Muscle of leg (tissue), 11 donors: Measurements from ENCODE around the gene RNF130. TPM values are rescaled to one million over a fixed set of nuclear protein-coding genes. Genes with fewer than 3 reads are reported as not detected.

Experiments used
- DNase-seq: peaks from one replicate; pipeline ENCODE4 v3.0.0; 2013
- H3K27ac ChIP-seq: one replicate; pipeline ENCODE4 v1.5.1; 2013; ENCODE audit warnings: mild to moderate bottlenecking, low read length, control low read depth
- H3K27me3 ChIP-seq: one replicate; pipeline ENCODE4 v1.6.1; 2013; ENCODE audit warnings: low read length; ENCODE audit not compliant: control insufficient read depth, insufficient read depth
- H3K36me3 ChIP-seq: one replicate; pipeline ENCODE4 v1.6.1; 2013; ENCODE audit warnings: low read length; ENCODE audit not compliant: control insufficient read depth, insufficient read depth
- H3K4me1 ChIP-seq: one replicate; pipeline ENCODE4 v1.6.1; 2013; ENCODE audit warnings: low read length; ENCODE audit not compliant: control insufficient read depth, insufficient read depth
- H3K4me3 ChIP-seq: one replicate; pipeline ENCODE4 v1.5.1; 2013; ENCODE audit warnings: low read length, control low read depth
- H3K9me3 ChIP-seq: replicated peaks from 2 replicates; pipeline ENCODE4 v1.6.1; 2013; ENCODE audit warnings: low read depth, low read length; ENCODE audit not compliant: control insufficient read depth
- WGBS: methylation state at CpG from one replicate; pipeline ENCODE4 v1.1.5; 2013; ENCODE audit warnings: missing lambda C conversion rate; ENCODE audit not compliant: insufficient coverage; 5-methylcytosine and 5-hydroxymethylcytosine counted together
- polyA plus RNA-seq, 8 donors: library from polyadenylated mRNA; unstranded; fragments of 120-200 nt; gene quantifications; one replicate each; pipeline versions ENCODE4 v1.2.1 to v1.2.3, GENCODE V29; 2013; ENCODE audit warnings: inconsistent platforms in 1 of 8, low replicate concordance in 1 of 8; ENCODE audit not compliant: insufficient read length in 8 of 8, insufficient read depth in 1 of 8
- total RNA-seq: library from RNA; stranded (reverse); fragments of 120-200 nt; gene quantifications from one replicate; pipeline ENCODE4 v1.2.4, GENCODE V29; 2013

Gene RNF130
- total and polyA plus RNA-seq, 9 donors = 34.4 to 45.3 (median 37.0) TPM

GRCh38 chr5:180116077-180116999 is 44.8 kb upstream of the RNF130 start:
- H3K4me1 ChIP-seq = no peaks in the 10 kb centered on the region

GRCh38 chr5:180115326-180116076 is 43.9 kb upstream of the RNF130 start:
- no peak for DNase-seq
- no peaks in the 10 kb centered on the region for H3K36me3 ChIP-seq
- no peaks in the 10 kb centered on the region for H3K9me3 ChIP-seq
- no peak overlapping the region for H3K27ac ChIP-seq
- no peaks in the 10 kb centered on the region for H3K4me1 ChIP-seq
- WGBS = 53% methylated on average over 6 of the region's 14 CpGs
- H3K4me3 ChIP-seq = no peak overlapping the region
- no peaks in the 10 kb centered on the region for H3K27me3 ChIP-seq

More at GRCh38 chr5:180116077-180116999, 44.8 kb upstream of the RNF130 start:
- no peak overlapping the region for H3K4me3 ChIP-seq
- H3K27me3 ChIP-seq = no peaks in the 10 kb centered on the region
- WGBS = 52% methylated on average over 19 of the region's 31 CpGs
- H3K36me3 ChIP-seq = no peaks in the 10 kb centered on the region
- no peak for DNase-seq
- H3K9me3 ChIP-seq = no peaks in the 10 kb centered on the region
- H3K27ac ChIP-seq = no peak overlapping the region

- no peaks in the 10 kb centered on the region for H3K9me3 ChIP-seq
- no peaks in the 10 kb centered on the region for H3K36me3 ChIP-seq
- H3K27ac ChIP-seq = no peak overlapping the region
- 88% methylated on average over 20 of the region's 23 CpGs for WGBS
- no peak for DNase-seq
- H3K4me1 ChIP-seq = no peaks in the 10 kb centered on the region
- H3K4me3 ChIP-seq = no peak overlapping the region
- no peaks in the 10 kb centered on the region for H3K27me3 ChIP-seq
Observed at GRCh38 chr5:180114304-180115003, 42.9 kb upstream of the RNF130 start.

- Histone ChIP-seq H3K4me3 (no peak overlapping the region), H3K27me3 (no peaks in the 10 kb centered on the region), H3K4me1 (no peaks in the 10 kb centered on the region), H3K27ac (no peak overlapping the region), H3K36me3 (no peaks in the 10 kb centered on the region), H3K9me3 (no peaks in the 10 kb centered on the region)
- DNase-seq = no peak
- 88% methylated on average over 23 of the region's 23 CpGs for WGBS
Observed at GRCh38 chr5:180113660-180114303, 42.2 kb upstream of the RNF130 start.

DNA sequence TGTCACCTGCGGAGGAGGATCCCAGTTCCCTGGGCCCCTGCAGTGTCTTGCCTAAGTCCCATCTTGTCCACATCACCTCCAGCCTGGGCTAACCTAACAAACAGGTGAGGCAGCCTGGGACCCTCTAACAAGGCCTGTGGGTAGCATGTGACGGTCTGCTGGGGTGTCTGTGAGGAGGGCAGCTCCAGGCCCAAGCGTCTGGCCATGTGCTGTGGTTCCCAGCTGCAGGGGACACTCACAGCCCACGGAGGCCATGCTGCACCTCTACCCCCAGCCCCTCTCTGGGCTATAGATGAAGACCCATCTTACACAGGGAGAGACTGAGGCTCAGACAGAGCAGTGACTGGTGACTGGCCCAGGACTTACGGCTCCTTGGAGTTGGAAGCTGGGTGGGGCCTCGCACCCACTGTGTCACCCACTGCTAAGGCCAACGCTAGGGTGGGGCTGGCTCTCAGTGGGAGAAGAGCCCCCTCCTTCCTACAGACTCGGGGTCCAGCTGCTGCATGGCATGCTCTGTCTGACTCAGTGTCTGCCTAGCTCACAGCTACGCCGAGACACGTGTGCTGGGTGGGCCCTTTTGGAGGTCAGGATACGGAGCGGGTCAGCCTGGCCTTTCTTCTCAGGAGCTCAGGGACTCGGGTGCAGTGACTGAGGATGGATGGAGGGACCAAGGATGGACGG is 40.8 kb upstream of the RNF130 start:
- H3K4me1 ChIP-seq = no peaks in the 10 kb centered on the region
- WGBS = 82% methylated on average over 11 of the region's 15 CpGs
- H3K36me3 ChIP-seq = no peaks in the 10 kb centered on the region
- no peak for DNase-seq
- peaks cover 8% of the 10 kb centered on the region for H3K9me3 ChIP-seq
- no peak overlapping the region for H3K4me3 ChIP-seq
- no peak overlapping the region for H3K27ac ChIP-seq
- H3K27me3 ChIP-seq = no peaks in the 10 kb centered on the region

GRCh38 chr5:180111273-180112002 is 39.9 kb upstream of the RNF130 start:
- Histone ChIP-seq H3K27ac (no peak overlapping the region), H3K27me3 (no peaks in the 10 kb centered on the region), H3K4me1 (no peaks in the 10 kb centered on the region), H3K36me3 (no peaks in the 10 kb centered on the region), H3K4me3 (no peak overlapping the region), H3K9me3 (peaks cover 15% of the 10 kb centered on the region)
- DNase-seq = no peak
- no CpG with 5 or more reads among the region's 7 CpGs for WGBS

GRCh38 chr5:180109920-180110319 is 38.4 kb upstream of the RNF130 start:
- peaks cover 18% of the 10 kb centered on the region for H3K9me3 ChIP-seq
- no peak overlapping the region for H3K27ac ChIP-seq
- no peak for DNase-seq
- no peaks in the 10 kb centered on the region for H3K27me3 ChIP-seq
- H3K36me3 ChIP-seq = no peaks in the 10 kb centered on the region
- 56% methylated on average over 2 of the region's 9 CpGs for WGBS
- no peaks in the 10 kb centered on the region for H3K4me1 ChIP-seq
- H3K4me3 ChIP-seq = no peak overlapping the region

DNA sequence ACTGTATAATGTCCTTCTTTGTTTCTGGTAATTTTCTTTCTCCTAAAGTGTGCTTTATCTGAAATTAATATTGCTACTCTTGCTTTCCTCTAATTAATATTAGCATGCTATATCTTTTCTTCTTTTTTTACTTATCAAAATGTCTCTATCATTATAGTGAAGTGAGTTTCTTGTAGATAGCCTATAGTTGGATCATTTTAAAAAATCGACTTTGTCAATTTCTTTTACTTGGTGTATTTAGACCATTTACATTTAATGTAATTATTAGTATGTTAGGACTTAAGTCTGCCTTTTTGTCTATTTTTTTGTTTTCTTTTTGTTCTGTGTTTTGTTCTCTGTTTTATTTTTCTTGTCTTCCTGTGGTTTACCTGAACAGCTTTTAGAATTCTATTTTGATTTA is 35.4 kb upstream of the RNF130 start:
- no peaks in the 10 kb centered on the region for H3K36me3 ChIP-seq
- H3K27me3 ChIP-seq = no peaks in the 10 kb centered on the region
- no peaks in the 10 kb centered on the region for H3K4me1 ChIP-seq
- H3K9me3 ChIP-seq = peaks cover 18% of the 10 kb centered on the region
- no CpG with 5 or more reads among the region's 1 CpG for WGBS
- no peak overlapping the region for H3K27ac ChIP-seq
- H3K4me3 ChIP-seq = no peak overlapping the region
- DNase-seq = no peak

GRCh38 chr5:180105827-180106312 is 34.3 kb upstream of the RNF130 start:
- H3K27me3 ChIP-seq = no peaks in the 10 kb centered on the region
- H3K27ac ChIP-seq = no peak overlapping the region
- 17% methylated on average over 1 of the region's 5 CpGs for WGBS
- no peaks in the 10 kb centered on the region for H3K36me3 ChIP-seq
- no peak overlapping the region for H3K4me3 ChIP-seq
- H3K9me3 ChIP-seq = peaks cover 18% of the 10 kb centered on the region
- no peaks in the 10 kb centered on the region for H3K4me1 ChIP-seq
- DNase-seq = no peak
